GM21786 (cell line): ENCODE data around the gene NENF.

Experiments
- ATAC-seq: cut with Tn5 transposase; IDR thresholded peaks from one replicate; pipeline ENCODE4 v1.9.1; 2021; ENCODE audit not compliant: unreplicated experiment

NENF gene

GRCh38 chr1:212430955-212431394 is 1.7 kb upstream of the NENF start:
- no peak for ATAC-seq

GRCh38 chr1:212431644-212432043 is 1.1 kb upstream of the NENF start:
- ATAC-seq, result no peak

- no peak for ATAC-seq
These were observed 454 bp upstream of the NENF start for GRCh38 chr1:212432272-212432660.

GRCh38 chr1:212433577-212434462 is 1.1 kb downstream of the NENF start:
- ATAC-seq, result no peak

GRCh38 chr1:212434992-212435391 is 2.3 kb downstream of the NENF start:
- no peak for ATAC-seq

GRCh38 chr1:212437179-212437798 is 4.6 kb downstream of the NENF start:
- ATAC-seq, result no peak

- no peak for ATAC-seq
These were observed 6.1 kb downstream of the NENF start for GRCh38 chr1:212438831-212439237.

GRCh38 chr1:212440419-212440818 is 7.7 kb downstream of the NENF start:
- no peak for ATAC-seq

GRCh38 chr1:212442408-212442807 is 9.7 kb downstream of the NENF start:
- no peak for ATAC-seq

GRCh38 chr1:212446333-212446732 is 13.6 kb downstream of the NENF start:
- no peak for ATAC-seq

- ATAC-seq, result no peak
These were observed 14.8 kb downstream of the NENF start for GRCh38 chr1:212447478-212447877.

- ATAC-seq, result no peak
These were observed 17.7 kb downstream of the NENF start for GRCh38 chr1:212450331-212450881.

- ATAC-seq, result no peak
These were observed 18.9 kb downstream of the NENF start for GRCh38 chr1:212451416-212452322.

GRCh38 chr1:212452323-212453155 is 19.8 kb downstream of the NENF start:
- ATAC-seq, result no peak

GRCh38 chr1:212453156-212453857 is 20.6 kb downstream of the NENF start:
- ATAC-seq, result no peak

- no peak for ATAC-seq
These were observed 22.0 kb downstream of the NENF start for GRCh38 chr1:212454741-212455140.

GRCh38 chr1:212455401-212455800 is 22.7 kb downstream of the NENF start:
- no peak for ATAC-seq

- ATAC-seq, result peak; percentile 69
These were observed 23.2 kb downstream of the NENF start for GRCh38 chr1:212455803-212456528.
